ENCODE measurements around the gene TGFBR3. TPM values are rescaled to one million over a fixed set of nuclear protein-coding genes. Genes with fewer than 3 reads are reported as not detected.

The TGFBR3 gene
- total and polyA plus RNA-seq, 8 donors: 6.0 to 34.8 (median 21.4) TPM

DNA sequence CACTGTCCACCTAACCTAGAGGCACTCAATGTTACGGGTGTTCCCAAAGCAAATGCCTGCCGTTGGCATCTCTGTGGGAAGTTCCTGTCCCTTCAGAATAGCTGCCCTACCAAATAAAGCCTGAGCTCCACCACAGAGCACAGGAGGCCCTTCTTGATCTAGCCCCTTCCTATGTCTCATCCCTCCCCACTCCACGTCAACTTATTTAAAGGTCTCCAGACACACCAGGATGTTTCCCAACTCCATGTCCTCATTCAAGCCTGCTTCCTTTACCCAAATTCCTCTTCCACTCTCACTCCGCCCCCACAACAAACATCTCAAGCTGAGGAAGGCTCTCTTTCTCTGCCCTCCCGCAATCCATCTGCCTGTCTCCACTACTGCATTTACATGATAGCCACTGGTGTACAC, 87.7 kb downstream of the TGFBR3 start:
- 89 to 90% methylated on average over 5 of the region's 5 CpGs for WGBS, 2 donors

DNA sequence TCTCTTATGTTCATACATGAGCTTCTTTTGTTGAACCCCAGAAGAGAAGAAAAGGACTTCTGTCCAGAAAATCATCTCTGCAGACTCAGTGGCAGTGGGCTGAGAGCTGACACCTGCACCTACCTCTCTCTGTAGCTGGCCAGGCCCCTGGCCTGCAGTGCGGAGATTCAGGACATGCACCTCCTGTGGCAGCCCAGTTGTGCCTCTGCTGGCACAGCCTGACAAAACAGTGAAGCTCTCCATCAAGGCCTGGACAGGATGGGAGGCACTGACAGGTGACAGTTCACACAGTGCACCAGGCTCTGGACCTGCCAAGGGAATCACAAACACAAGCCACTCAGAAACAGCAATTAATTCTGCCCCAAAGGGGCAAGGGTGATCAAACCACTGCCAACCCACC, 88.8 kb downstream of the TGFBR3 start:
- no peak for ATAC-seq
- WGBS, 2 donors: 92 to 99% methylated on average over 1 of the region's 1 CpG
- H3K27me3 ChIP-seq: no peaks in the 10 kb centered on the region
- TF ChIP-seq CTCF (IDR thresholded peaks at IDR 0.05): no peak
- H3K36me3 ChIP-seq: no peaks in the 10 kb centered on the region
- no peak for DNase-seq
- H3K4me1 ChIP-seq: peaks cover 0 to 10% (median 9%) of the 10 kb centered on the region in 3 donors
- intact Hi-C loops (cut with DNase I): no loop called here
- no peak for FAIRE-seq
- H3K4me3 ChIP-seq: no peak overlapping the region
- H3K9me3 ChIP-seq: no peaks in the 10 kb centered on the region
- no peak overlapping the region for H3K27ac ChIP-seq

More for the DNA sequence above, 87.7 kb downstream of the TGFBR3 start:
- ATAC-seq: no peak
- no peaks in the 10 kb centered on the region for H3K36me3 ChIP-seq
- H3K9me3 ChIP-seq: no peaks in the 10 kb centered on the region
- H3K4me1 ChIP-seq: peaks cover 0 to 12% (median 9%) of the 10 kb centered on the region in 3 donors
- H3K4me3 ChIP-seq: no peak overlapping the region
- no peak overlapping the region for H3K27ac ChIP-seq
- FAIRE-seq: no peak
- H3K27me3 ChIP-seq: no peaks in the 10 kb centered on the region
- DNase-seq: no peak
- no peak for TF ChIP-seq CTCF (IDR thresholded peaks at IDR 0.05)
- intact Hi-C loops (cut with DNase I): no loop called here

DNA sequence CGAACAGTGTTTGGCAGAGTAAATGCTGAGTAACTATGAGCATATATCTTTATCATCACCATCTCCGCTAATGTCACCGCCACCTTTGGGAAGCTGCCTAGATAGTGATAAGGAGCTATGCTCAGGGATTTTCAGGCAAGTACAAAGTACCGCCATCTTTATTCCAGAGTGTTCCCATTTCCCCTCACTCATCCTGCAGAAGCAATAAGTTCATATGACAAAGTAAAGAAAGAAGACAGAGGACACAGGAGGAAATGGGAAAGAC, 89.6 kb downstream of the TGFBR3 start:
- Histone ChIP-seq H3K27me3 (no peaks in the 10 kb centered on the region), H3K4me3 (no peak overlapping the region), H3K27ac (no peak overlapping the region), H3K9me3 (no peaks in the 10 kb centered on the region), H3K4me1 (peaks cover 0 to 14% (median 9%) of the 10 kb centered on the region in 3 donors), H3K36me3 (no peaks in the 10 kb centered on the region)
- DNase-seq (no peak), ATAC-seq (no peak), FAIRE-seq (no peak)
- intact Hi-C loops (cut with DNase I): no loop called here
- 95 to 97% methylated on average over 4 of the region's 4 CpGs for WGBS, 2 donors
- TF ChIP-seq CTCF (IDR thresholded peaks at IDR 0.05): no peak

DNA sequence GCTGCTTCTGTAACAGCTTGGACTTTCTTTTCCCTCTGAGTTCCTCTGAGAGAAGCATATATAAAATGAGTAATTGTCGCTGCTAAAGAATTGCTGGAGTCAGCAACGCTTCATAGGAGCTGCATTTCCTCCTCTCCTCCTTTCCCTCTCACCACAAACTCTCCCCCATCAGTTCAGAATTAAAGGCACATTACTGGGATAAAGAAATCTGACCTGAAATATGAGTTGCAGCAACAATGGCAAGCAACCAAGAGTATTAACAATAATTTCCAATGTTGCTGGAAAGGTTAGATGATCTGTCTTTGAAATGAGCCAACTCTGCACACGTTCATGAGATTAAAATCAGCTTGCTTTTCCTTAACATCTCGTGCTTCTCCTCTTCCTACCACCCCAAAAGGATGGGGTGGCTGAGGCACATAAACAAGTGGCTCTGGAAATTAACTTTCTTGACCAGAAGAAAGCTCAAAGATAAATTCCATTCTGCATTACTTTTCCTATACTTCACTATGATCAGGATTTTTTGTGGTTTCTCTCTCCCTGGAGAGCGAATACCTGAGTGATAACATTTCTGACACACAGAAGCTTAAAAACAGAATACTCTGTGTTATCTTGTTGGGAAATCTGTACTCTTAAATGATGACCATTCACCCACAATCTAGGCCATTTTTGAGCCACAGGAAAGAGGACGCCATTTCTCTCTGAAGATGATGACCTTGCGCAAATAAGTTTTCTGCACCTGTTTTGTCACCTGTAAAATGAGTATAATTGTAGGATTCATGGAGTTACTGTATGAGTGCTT, 90.2 kb downstream of the TGFBR3 start:
- Histone ChIP-seq H3K27me3 (no peaks in the 10 kb centered on the region), H3K27ac (peak overlapping the region in 1 of 4 donors; percentile 2), H3K9me3 (no peaks in the 10 kb centered on the region), H3K36me3 (no peaks in the 10 kb centered on the region), H3K4me3 (no peak overlapping the region), H3K4me1 (peaks cover 0 to 19% (median 12%) of the 10 kb centered on the region in 3 donors)
- ATAC-seq: peak in 3 of 4 donors; percentile 18 to 43 (median 31)
- TF ChIP-seq CTCF (IDR thresholded peaks at IDR 0.05): no peak
- no peak for FAIRE-seq
- intact Hi-C loops (cut with DNase I): no loop called here
- no peak for DNase-seq
- 64 to 65% methylated on average over 7 of the region's 7 CpGs for WGBS, 2 donors

- no peak for TF ChIP-seq CTCF (IDR thresholded peaks at IDR 0.05)
- Histone ChIP-seq H3K9me3 (no peaks in the 10 kb centered on the region), H3K4me1 (peaks cover 0 to 14% (median 11%) of the 10 kb centered on the region in 3 donors), H3K4me3 (no peak overlapping the region), H3K36me3 (no peaks in the 10 kb centered on the region), H3K27ac (no peak overlapping the region), H3K27me3 (no peaks in the 10 kb centered on the region)
- FAIRE-seq: no peak
- DNase-seq: no peak
- 88% methylated on average over 3 of the region's 3 CpGs for WGBS, 2 donors
- no peak for ATAC-seq
- intact Hi-C loops (cut with DNase I): no loop called here
Measured at GRCh38 chr1:91793877-91794276, 92.1 kb downstream of the TGFBR3 start.

Data from pancreas (tissue), 10 donors.